ENCODE data around the gene EPHB3.

Gene EPHB3

DNA sequence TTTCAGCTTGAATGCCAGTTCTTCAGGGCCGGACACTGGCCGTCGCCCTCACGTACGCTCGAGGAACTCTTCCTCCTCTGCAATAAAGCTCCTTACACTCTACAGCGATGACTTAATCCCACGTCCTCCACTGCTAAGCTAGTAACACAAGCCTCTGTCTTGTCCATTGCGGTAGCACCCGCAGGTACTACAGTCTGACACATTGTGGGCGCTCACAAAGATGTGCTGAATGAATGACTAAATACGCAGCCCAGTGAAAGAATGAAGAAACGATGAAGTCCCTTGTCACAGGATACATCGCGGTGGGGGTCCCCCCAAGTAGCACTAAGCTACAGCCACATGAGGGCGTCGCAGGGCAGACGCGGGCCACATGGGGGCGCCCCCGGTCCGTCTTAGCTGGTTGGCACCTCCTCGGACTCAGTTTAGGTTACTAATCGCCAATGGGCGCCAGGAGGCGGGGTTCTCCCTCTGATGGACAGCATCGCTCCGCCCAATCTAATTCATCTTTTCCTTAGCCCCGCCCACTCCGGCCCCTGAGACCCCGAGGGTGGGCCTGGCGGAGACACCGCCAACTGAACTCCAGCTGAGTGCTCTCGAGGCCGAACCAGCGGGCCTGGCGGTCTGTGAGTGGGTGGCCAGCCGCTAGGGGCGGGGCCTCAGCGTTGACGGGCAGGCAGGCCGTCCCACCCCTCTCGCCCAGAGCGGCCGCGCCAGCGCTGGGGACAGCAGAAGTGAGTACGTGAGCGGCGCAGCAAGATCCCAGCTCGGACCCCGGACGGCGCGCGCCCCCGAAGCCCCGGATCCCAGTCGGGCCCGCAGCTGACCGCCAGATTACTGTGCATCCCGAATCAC, at the start of gene EPHB3:
TSS of gene EPHB3 (plus strand) at position 725 of the 852 bp plus-strand sequence. CDS start 451 bp downstream, outside the sequence.
- peak; percentile 99 for DNase-seq

DNA sequence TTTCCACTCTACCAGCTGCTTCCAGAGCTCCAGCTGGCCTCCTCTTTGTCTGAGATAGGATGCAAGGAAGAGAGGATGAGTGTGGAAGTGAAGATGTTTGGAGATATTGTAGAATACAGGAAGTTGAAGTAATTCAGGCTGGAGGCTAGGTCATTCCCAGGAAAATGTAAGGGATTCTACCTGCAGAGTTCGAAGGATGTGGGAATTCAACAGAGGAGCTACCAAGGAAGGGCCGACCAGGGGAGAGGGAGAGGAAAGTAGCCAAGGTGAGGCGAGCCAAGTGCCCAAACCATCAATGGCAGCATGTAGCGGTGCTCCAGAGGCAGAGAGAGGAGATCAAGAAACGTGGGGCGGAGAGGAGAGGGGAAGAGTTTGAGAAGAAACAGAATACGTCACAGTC, 49.0 kb upstream of the EPHB3 start:
- no peak for DNase-seq

DNA sequence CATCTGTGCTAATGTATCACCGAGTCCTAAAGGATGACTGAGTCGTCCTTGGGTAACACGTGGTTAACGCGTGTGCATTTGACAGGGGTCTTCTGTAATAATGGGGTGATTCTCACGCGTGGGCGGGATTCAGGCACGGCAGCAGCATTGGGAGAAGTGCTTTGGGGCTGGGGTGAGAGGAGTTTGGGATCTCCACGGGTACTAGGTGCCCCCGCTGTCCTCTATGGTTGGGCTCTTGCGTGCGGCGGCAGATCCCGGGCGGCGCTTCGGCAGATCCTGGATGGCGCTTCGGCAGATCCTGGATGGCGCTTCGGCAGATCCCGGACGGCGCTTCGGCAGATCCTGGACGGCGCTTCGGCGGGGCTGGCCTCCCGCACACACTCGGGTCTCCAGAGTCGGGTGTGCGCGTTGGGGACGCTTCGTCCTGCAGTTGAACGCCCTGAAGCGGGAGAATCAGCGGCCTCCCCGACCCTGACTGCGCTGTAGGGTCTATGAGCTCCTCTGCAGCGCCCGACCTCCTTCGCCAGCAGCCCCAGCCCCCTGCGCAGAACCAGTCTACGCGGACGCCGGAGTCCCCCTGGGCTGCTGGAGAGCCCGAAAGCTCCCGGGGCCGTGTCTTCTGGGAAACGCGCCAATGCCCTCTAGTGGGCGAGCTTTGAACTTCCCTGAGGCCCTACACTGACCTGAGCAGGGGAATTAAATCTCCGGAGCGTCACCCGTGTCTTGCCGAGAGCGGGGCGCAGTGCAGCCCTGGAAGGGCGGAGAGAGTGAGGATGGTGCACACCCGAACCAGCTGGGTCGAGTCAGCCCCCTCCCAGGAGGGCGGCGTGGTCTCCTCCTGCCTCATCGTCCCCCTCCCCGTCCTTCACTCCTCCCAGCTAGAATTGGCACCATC, 48.1 kb upstream of the EPHB3 start:
- peak; percentile 86 for DNase-seq

DNA sequence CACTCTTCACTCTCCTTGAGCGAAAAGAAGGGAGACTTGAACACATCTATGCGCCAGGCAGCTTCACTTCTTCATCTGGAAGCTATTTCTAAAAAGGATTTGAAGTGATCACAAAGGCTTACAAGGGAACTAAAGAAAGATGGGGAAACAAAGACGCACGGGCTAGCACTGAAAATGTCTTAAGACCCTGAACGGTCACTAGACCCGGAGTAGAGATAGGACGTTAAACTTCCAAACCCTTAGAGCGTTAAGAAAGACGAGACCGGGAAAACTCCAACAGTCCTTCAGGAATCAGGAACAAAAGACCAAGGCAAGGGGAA, 47.5 kb upstream of the EPHB3 start:
- DNase-seq = no peak

DNA sequence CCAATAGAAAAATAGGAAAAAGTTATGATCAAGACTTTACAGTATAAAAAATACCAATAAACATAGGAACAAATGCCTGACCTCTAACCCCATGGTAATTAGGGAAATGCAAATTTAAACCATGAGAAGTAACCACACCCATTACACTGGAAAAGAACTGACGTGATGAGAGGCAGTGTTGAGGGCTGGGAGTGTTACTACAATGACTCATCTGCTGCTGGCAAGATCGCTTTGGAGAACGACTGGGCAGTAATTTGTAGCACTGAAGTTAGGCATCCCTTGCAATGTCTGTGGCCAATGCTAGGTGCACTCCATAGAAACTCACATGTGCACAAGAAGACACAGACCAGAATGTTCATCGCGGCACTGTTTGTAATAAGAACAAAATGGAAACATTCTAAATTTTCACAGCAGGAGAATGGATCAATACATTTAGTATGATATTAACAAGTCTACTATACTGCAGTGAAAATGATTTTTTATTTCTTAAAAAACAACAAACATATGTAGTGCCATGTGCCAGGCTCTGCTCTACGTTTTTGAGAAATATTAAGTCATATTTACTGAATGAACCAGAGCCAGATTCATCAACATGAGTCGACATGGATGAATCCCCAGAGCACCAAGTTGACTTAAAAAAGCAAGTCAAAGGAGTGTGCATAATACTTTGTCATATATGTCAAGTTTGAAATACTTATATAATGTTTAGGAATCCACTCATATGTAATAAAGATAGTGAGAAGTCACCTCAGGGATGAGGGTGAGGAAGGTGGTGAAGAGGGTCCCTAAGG, 37.6 kb upstream of the EPHB3 start:
- peak; percentile 71 for DNase-seq

DNA sequence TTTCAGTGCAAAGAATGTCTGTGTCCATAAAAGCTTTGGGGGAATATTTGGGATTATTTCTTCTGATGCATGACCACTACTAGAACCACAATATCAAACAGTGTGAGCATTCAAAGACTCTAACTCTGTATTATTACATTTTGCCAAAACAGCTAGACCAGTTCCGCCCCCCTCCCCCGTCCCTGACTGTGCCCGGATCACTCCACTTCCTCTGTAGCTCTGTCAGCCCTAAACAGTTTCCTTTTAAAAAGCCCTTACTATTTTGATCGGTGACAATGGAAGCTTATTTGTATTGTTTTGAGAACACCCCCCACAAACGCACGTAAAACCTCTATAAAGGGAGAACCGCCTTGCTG, 36.6 kb upstream of the EPHB3 start:
- peak; percentile 49 for DNase-seq

DNA sequence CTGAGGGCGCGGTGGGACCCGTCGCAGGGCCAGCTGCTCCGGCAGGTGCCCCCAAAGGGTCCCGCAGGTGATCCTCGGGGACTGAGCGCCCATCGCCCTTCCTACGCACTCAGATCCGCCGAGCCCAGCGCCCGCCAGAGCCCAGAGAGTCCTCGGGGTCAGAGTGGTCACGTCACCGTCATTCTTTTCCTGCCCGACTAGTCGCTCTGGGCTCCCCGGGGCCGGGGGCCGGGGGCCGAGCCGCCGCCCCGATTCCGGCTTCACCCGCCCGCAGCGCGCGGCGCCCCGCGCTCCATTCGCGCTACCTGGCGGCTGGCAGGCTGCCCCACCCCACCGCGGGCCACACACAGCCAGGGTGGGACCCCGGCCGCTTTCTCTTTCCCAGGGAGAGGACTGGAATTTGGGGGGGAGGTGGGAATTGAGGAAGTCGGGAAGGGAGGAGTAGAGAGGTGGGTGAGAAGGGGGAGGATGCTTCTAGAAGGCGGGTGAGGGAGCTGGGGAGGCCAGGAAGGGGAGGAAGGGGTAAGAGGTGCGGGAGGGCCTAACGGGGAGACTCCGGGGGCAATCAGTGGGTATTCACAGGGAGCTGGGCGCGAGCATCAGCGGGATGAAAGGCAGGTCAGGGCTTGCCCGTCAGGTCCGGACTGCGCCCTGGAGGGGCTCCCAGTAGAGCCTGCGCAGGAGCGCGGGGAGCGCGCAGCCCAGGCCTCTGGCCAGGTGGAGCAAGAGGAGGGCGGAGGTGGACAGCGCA, 36.1 kb upstream of the EPHB3 start:
- peak; percentile 69 for DNase-seq

DNA sequence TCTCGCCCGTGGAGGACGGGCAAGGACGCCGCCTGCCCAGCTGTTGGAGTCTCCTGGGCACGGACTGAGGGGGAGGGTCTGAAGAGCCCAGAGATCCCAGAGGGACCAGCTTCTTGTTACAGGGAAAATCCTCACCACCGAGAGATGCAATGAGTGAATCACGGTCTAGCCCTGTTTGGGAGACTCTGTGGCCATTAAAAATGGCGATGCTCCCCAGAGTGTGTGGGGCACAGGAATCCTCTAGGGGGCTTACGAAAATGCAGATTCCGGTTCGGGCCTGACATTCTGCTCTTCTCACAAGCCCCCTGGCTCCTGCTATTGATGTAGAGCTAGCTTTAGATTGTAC, 35.5 kb upstream of the EPHB3 start:
- no peak for DNase-seq

DNA sequence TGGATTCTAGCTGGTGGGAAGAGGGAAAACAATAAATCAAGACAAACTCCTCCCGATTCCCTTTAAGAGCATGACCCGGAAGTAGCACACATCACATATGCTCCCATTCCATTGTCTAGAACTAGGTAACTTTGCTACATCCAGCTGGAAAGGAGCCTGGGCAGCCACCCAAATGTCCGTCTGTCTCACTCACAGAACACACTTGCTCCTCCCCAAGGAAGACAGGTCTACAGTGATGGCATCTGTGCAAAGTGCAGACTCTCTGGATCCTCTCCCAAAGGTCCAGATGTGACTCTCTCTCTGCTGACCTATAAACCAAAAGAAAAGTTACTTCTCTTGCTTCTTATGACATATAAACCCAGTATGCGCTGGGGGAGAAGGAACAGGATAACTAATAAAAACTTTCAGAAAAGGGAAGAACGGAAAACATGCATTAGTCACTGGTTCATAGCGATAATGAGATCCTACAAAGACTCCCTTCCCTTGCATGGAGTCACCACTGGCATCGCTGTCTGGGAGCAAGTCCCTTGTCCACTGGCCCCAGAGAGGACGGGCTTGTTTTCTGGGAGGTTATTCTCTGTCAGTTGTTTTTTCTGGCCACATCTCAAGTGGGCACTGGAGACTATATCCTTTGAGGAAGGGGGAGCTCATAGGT, 29.8 kb upstream of the EPHB3 start:
- no peak for DNase-seq

DNA sequence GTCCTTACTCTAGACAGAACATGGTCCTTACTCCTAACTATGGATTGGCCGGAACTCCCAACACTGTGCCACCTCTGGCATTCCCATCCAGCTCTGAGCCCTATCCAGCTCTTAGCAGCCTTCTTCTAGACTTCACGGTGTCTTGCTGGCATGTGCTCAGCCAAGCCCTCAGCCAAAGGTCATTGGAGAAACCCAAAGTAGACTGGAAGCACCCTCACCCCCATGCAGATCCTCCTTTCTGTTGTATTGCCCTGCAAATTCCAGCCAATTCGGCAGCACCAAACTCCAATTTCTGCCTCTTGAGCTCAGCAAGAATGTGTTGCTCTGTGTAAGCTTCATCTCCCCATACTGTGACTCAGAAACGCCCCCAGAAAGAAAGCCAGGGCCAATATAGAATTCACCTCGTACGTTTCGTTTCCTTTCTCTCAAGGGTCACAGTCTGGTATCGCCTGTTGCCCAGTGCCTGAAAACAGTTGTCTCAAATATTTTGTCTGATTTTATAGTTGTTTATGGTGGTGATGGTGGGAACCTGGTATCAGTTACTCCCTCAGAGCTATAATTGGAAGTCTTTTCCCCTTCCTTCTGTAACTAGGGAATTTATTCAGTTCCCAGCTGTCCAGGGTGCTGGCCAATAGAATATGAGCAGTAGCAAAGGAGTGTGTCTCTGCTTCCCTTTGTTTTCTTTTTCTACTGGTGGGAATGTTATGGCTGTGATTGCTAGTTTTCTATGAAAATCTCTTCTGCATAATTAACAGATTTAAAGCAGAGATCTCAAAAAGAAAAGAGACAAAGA, 28.4 kb upstream of the EPHB3 start:
- no peak for DNase-seq

DNA sequence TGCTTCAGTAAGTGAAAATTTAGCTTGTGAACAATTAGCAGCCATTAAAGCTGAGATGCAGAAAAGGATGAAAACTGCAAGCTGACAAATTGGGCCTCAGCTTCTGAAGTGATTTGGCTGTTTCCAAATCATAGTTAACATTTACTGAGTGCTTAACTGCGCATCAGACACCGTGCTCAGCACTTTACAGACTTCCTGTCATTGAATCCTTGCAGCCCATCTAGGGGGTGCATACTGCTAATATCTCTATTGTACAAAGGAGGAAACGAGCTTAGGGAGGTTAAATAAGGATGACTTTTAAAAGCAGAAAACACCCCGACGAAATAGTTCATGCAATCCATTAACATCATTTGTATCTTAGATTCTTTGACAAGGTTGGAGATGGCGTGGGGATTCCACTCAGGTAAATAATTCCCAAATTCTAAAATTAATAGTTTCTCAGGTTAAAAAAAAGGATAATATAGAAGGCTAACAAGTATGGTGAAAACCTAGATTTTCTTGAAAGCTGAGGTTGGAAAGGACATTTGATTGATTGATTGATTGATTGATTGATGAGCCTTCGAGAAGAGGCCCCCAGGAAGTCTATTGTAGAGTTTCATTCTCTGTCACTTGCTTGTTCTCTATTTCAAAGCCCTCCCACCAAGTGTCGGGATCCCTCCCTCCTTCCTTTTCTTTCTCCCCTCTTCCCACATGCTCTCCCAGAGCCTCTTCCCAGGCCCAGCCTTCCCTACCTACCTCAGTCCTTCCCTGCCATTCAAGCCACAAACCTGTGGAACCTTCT, 23.5 kb upstream of the EPHB3 start:
- no peak for DNase-seq

DNA sequence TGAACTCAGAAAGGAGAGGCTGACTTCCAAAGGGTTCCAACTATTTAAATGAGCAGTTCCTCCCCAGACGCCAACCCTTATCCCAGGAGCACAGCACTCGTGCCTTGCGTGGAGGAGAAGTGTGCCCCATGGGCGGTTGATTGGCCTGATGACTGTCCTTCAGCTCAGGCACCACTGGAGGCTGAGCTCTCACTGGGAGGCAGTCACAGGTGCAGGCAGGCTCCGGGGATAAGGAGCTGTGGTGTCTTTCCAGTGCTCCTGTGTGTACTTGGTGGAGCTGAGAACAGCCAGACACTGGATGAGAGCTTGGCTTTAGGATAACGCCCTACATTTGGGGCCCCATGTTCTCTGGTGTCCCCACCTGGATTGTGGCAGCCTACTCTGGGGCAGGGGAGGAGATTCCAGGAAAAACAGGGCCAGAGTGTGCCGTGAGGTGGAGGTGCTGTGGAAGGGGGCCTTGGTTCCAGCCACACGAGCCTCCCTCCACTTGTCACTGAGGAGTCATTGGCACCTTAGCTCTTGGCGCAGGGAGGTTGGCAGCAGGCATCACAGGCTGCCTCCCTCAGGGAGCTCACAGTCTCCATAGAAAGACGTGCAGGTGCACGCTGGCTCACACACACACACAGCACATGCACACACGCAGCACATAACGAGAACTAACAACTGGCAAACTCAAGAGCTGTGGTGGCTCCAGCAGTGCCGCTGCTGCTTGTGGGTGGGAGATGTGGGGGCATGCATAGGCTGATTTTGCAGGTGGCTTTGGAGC, 22.7 kb upstream of the EPHB3 start:
- no peak for DNase-seq

DNA sequence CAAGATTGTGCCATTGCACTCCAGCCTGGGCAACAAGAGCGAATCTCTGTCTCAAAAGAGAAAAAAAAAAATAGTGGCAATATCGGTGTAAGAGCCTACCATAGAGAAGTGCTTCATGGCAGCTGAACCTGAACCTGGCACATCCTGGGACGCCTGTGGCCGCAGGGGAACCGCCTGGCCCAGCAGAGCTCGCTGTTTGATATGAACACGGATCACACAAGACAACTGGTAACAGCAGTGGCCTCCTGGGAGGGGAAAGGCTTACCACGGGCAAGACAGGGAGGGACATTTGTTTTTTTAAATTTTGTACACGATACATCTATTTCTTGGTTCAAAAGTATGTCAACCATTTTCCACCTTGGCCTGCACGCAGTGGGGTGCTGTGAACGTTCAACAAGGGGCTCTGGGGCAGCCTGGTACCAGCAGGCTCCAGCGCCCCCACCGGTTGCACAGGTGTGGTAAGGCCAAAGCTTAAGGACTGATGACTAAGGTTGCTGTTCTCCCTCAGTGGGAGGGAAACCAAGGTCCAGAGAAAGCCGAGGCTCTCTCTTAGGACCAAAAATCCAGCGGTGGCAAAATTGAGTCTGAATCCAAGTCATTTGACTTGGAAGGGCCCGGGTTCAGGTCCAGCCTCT, 21.7 kb upstream of the EPHB3 start:
- DNase-seq = no peak

DNA sequence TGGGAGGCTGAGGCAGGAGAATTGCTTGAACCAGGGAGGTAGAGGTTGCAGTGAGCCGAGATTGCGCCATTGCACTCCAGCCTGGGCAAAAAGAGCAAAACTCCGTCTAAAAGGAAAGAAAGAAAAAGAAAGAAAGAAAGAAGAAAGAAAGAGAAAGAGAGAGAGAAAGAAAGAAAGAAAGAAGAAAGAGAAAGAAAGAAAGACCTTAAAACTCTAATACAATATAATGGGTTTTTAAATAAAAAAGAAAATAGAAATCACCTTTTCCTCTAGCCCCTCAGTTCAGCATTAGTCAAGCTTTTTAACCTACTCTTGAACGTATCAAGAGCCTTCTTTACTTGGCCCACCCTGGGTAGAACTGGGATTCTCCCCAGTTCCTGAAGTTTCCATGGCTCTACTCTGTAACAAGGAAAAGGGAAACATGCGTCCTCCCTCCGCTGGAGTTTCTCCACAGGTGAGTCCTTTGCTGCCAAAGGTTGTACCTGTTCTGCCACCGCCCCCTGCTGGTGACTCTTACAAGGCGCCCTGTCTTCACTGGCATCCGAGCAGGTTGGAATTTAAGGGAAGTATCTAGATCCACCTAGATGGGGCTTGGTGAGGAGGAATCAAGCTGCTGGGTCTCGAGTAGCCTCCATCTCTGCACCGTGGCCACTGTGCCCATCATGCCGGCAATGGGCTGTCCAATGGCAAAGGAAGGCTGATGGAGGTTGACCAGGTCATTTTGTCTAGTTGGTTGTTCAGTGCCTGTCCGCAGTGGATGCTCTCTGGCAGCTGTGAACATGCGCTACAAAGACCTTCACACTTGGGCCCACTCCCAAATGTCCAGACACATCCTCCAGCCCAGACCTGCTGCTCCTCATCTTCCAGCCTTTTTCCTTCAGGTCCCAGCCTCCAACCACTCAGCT, 20.6 kb upstream of the EPHB3 start:
- peak; percentile 92 for DNase-seq

DNA sequence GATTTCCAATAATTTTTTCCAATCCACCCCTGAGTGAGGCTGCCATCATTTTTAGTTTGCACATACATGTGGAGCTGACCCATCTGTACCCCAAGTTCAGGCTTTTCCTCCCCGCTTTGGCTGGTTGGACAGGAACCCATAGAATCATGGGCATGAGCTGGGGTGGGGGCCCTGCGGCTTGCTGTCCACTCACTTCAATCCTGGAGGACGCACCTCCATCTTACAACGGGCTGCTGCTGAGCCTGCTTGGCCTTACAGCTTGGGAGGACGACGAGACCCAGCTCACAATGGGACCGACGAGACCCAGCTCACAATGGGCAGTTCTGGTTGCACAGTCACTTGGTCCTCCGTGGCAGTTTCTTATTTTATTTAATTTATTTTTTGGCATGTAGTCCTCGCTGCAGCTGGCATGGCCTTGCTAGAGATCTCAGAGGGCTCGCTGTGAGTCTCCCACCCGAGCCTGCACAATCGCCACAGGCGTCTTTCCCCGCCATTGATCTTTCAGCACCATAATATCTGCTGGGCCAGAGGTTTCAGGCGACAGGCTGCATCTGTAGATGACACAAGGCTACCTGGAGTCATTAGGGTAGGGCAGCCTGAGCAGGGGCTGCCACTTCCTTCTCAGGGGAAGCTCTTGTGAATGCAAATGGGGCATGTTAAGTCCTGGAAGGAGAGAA, 19.6 kb upstream of the EPHB3 start:
- no peak for DNase-seq

DNA sequence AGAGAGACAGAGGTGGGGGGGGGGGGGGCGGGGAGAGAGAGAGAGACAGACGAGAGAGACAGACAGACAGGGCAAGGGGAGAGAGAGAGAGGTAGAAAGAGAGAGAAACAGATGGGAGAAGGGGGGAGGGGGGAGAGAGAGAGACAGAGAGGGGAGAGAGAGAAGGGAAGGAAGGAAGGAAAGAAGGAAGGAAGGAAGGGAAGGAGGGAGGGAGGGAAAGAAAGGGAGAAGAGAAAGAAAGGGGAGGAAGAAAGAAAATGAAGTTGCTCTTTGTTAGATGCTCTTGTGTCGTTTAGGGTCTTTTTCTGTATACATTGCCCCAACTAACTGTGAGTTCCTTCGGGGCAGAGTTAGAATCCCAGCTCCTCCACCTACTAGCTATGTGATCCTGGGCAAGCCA, 19.0 kb upstream of the EPHB3 start:
- no peak for DNase-seq

DNA sequence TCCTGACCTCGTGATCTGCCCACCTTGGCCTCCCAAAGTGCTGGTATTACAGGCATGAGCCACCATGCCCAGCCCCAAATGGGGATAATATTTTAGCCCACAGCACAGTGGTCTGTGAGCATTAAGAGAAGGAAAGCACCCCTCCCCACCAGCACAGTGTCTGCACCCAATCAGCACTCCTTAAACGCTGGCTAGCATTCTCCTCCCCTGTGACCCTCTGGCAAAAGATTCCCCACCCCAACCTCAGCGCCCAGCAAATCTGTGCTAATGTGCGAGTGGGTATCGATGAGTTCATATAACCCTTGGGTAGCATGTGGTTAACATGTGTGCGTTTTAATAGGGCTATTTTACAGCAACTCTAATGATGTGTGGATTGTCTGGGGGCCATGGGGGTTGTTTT, 18.3 kb upstream of the EPHB3 start:
- no peak for DNase-seq

Measured in DMS53 (cell line).